ENCODE measurements around the gene SCD. TPM values are rescaled to one million over a fixed set of nuclear protein-coding genes. Genes with fewer than 3 reads are reported as not detected.

The SCD gene
- total RNA-seq, 3 donors from 2014 or later, result 72.8 to 461 (median 112) TPM

DNA sequence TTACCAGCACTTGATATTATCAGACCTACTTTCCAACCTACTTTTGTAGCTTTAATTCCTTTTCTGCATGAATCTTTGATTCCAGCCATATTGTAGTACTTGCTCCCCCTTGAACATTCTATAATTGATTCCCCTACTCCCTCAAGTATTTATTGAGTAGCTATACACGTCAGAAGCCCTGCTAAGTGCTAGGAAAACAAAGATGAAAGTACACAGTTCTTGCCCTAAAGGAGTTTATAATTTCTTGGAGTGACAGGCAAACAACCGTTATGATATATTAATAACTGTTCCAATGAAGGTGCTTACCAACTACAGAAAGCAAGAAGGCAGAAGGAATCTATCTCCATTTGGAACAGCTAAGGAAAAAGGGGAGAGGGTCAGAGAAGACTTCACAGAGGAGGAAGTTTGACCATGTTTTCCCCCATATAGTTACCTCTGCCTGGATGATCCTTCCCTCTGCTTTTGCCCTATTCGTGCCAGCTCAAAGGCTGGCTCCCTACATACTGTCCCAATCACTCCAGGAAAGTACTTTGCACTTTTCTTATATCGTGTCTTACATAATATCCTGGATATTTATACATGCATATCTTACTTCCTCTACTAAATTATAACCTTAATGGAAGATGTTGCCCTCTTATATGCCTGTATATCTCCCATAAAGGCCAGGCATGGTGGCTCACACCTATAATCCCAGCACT is 54.7 kb downstream of the SCD start:
- no peak for DNase-seq (ENCODE audit: low spot score in 2 of 2)
- H3K4me3 ChIP-seq, result no peak overlapping the region
- no peak overlapping the region for H3K27ac ChIP-seq
- intact Hi-C loops (cut with DNase I; ENCODE audit: low total_unique reads), result no loop called here
- TF ChIP-seq, protein P1, sequence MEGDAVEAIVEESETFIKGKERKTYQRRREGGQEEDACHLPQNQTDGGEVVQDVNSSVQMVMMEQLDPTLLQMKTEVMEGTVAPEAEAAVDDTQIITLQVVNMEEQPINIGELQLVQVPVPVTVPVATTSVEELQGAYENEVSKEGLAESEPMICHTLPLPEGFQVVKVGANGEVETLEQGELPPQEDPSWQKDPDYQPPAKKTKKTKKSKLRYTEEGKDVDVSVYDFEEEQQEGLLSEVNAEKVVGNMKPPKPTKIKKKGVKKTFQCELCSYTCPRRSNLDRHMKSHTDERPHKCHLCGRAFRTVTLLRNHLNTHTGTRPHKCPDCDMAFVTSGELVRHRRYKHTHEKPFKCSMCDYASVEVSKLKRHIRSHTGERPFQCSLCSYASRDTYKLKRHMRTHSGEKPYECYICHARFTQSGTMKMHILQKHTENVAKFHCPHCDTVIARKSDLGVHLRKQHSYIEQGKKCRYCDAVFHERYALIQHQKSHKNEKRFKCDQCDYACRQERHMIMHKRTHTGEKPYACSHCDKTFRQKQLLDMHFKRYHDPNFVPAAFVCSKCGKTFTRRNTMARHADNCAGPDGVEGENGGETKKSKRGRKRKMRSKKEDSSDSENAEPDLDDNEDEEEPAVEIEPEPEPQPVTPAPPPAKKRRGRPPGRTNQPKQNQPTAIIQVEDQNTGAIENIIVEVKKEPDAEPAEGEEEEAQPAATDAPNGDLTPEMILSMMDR (IDR thresholded peaks at IDR 0.05), result no peak
- TF ChIP-seq POLR2A (IDR thresholded peaks at IDR 0.05), result no peak
- TF ChIP-seq POLR2AphosphoS5 (IDR thresholded peaks at IDR 0.05), result no peak
- H3K9me3 ChIP-seq, result peaks cover 0 to 5% of the 10 kb centered on the region in 2 donors
- H3K27me3 ChIP-seq, result no peaks in the 10 kb centered on the region
- H3K36me3 ChIP-seq, result no peaks in the 10 kb centered on the region
- no peaks in the 10 kb centered on the region for H3K4me1 ChIP-seq

DNA sequence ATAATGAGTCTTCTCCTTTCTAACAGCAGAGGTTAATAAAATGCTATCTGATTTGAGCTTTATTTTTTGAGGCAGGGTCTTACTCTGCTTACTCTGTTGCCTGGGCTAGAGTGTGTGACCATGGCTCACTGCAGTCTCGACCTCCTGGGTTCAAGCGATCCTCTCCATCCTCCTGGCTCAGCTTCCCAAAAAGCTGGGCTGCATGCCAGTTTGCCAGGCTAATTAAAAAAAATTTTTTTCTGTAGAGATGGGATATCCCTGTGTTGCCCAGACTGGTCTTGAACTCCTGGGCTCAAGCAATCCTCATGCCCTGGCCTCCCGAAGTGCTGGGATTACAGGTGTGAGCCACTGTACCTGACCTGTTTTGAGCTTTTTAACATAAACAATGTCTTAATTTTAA is 56.7 kb downstream of the SCD start:
- Histone ChIP-seq H3K27me3 (no peaks in the 10 kb centered on the region), H3K9me3 (peaks cover 0 to 6% of the 10 kb centered on the region in 2 donors), H3K36me3 (no peaks in the 10 kb centered on the region), H3K4me3 (no peak overlapping the region), H3K27ac (no peak overlapping the region), H3K4me1 (no peaks in the 10 kb centered on the region)
- no peak for DNase-seq (ENCODE audit: low spot score in 2 of 2)
- intact Hi-C loops (cut with DNase I; ENCODE audit: low total_unique reads), result no loop called here
- TF ChIP-seq POLR2AphosphoS5 (IDR thresholded peaks at IDR 0.05) (no peak), POLR2A (IDR thresholded peaks at IDR 0.05) (no peak)
- TF ChIP-seq, protein P1 (IDR thresholded peaks at IDR 0.05), result no peak

DNA sequence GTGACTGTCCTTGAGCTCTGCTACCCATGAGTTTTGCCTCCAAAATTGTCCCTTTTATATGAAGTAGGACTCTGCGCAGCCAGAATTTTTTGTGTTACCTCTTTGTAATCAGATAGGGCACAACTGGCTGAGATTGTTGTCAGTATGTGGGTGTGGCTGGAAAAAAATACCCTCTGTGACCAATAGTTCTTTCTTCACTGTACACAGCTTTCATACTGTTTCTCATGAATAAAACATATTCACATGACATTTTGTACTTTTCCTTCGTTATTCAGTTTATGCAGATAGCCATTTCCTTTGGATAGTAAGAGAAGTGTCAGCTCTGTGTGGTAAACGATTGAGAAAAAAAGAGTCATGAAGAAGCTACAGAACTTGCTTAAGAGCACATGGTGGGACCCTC is 66.1 kb downstream of the SCD start:
- no peaks in the 10 kb centered on the region for H3K9me3 ChIP-seq

More for the DNA sequence above, 66.1 kb downstream of the SCD start:
- no peak overlapping the region for H3K4me3 ChIP-seq
- no peak overlapping the region for H3K27ac ChIP-seq
- H3K27me3 ChIP-seq, result no peaks in the 10 kb centered on the region
- intact Hi-C loops (cut with DNase I; ENCODE audit: low total_unique reads), result no loop called here
- H3K36me3 ChIP-seq, result no peaks in the 10 kb centered on the region
- no peaks in the 10 kb centered on the region for H3K4me1 ChIP-seq
- no peak for DNase-seq (ENCODE audit: low spot score in 2 of 2)
- TF ChIP-seq, protein P1 (IDR thresholded peaks at IDR 0.05), result no peak
- TF ChIP-seq POLR2A (IDR thresholded peaks at IDR 0.05), result no peak
- TF ChIP-seq POLR2AphosphoS5 (IDR thresholded peaks at IDR 0.05), result no peak

Other genes starting within 250 kb of the SCD start
- gene ERLIN1, start 161.2 kb upstream of the SCD start, total RNA-seq, result 10 to 100 TPM; 22.4 to 30.2 (median 23.3) TPM
- gene CHUK, start 117.6 kb upstream of the SCD start, total RNA-seq, result 10 to 100 TPM; 19.7 to 26.6 (median 23.7) TPM
- 10 to 100 TPM; 22.6 to 31.2 (median 25.2) TPM for gene CWF19L1, start 79.6 kb upstream of the SCD start, total RNA-seq
- 10 to 100 TPM; 25.9 to 28.0 (median 26.5) TPM for gene BLOC1S2, start 60.6 kb upstream of the SCD start, total RNA-seq
- gene PKD2L1, start 17.0 kb upstream of the SCD start, total RNA-seq, result 1 to 10 TPM in 1 of 3 donors, under 1 TPM in 1, not detected in 1; 0.32 to 1.5 TPM
- not detected for gene WNT8B, start 115.8 kb downstream of the SCD start, total RNA-seq
- 10 to 100 TPM in 2 of 3 donors, 1 to 10 TPM in 1; 9.8 to 18.1 (median 12.1) TPM for gene SEC31B, start 172.6 kb downstream of the SCD start, total RNA-seq
- 100 to 1,000 TPM; 143 to 148 (median 144) TPM for gene NDUFB8, start 182.6 kb downstream of the SCD start, total RNA-seq
- gene HIF1AN, start 188.7 kb downstream of the SCD start, total RNA-seq, result 10 to 100 TPM; 11.4 to 20.6 (median 15.4) TPM